GM21367 (cell line): ENCODE data around the gene SEPHS2.

Source experiments
- ATAC-seq: cut with Tn5 transposase; IDR thresholded peaks from one replicate; pipeline ENCODE4 v1.9.1; 2021; ENCODE audit not compliant: unreplicated experiment

The SEPHS2 gene

DNA sequence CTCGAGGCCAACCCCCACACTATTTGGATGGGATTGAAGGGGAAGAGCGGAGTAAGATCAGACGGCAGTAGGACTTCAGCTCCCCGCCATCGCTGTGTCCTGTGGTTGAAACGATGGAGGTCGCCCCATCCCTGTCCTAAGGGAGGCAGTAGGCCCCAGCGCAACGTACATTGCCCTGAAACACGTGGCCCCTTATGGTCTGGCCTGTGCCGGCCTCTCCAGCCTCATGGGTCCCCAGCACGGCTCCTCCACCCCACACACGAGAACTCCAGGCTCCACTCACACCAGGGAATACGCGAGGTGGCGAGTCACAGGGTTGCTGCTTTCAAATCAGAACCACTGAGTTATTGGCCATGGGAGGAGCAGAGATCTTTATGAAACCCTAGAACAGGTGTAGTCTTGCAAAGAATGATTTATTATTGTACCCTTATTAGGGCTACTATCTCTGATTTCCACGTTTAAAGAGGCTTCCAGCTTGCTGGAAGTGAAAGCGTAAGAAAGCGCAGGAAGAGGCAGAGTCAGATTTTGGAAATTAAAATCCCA is 15.2 kb downstream of the SEPHS2 start:
- ATAC-seq: no peak

DNA sequence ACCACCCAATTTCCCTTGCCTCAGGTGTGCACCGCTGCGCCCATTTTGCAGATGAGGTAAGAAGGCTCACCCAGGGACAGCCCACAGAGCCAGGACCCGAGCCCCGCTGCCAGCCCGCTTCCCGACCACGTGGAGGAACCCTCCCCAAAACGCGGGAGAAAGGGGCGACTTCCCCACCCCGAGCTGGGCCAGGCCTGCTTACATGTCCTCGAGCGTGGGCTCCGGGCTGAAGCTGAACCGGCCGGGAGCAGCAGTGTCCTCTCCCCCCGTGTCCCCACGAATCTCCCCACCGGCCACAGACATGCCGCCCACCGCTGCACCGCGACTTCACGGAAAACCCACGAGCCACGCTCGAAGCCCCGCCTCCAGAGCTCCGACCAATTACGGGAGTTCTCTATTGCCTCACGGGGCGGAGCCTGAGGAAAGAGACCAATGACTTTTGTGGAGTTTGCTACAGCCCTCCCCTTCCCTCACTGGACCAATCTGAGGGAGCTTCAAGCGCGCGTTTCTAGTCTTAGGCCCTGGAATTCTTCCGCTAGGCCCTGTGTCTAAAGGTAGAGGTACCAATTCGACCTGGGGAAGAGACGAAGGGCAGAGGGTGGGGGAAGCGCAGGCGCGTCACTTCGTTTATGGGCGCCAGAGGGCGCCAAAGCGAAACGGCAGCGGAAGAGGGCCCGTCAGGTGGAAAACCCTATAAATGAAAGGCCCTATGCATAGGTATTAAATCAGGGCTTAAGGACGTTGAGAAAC is 15.8 kb downstream of the SEPHS2 start, which contains the start of gene DCTPP1:
DCTPP1 (minus strand) TSS at position 353 of the 750 bp plus-strand sequence; CDS start at position 303, 50 bp downstream.
- peak; percentile 89 for ATAC-seq

DNA sequence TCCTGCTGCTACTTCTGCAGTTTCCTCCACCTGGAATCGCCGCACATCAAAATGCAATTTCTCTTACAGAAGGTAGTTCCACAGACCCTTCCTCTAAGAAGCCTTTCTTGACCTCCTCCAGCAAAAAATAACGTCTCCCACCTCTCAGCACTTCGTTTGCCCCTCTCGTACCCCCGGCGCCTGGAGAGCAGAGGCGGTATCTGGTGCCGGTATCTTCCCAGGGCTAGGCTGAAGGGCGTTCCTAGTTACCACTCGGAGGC is 16.3 kb downstream of the SEPHS2 start:
- no peak for ATAC-seq

DNA sequence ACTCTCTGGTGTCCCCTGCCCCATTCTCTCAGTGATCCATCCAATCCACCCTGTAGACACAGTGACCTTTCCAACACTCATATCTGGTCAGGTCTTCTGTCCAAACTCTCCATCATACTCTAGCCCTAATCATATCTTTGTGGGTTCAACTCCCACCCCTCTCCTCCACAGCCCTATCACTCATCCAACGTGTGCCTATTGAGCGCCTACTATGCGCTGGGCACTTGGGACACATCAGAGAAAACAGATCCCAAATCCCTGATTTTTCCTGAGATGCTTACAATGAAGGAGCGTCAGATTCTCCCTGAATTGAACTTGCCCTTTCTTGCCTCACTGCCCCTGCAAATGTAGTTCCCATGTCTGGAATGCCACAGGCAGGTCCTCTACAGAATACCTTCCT is 17.6 kb downstream of the SEPHS2 start:
- no peak for ATAC-seq

DNA sequence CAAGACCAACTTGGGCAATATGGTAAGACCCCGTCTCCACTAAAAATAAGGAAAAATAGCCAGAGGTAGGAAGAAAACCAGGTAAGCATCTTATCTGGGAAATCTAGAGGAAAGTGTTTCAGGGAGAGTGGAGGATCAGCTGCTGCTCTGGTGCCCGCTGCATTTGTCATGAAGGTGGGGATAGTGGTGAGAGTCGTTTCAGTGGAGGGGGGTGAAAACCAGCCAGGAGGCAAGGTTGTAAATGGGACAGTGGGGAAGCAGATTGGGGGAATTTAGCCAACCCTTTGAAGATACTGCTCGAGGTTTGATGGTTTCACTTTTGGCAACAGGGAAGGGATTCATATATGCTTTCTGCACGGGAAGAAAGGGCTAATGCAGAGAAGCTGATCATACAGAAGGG is 24.7 kb downstream of the SEPHS2 start:
- no peak for ATAC-seq

DNA sequence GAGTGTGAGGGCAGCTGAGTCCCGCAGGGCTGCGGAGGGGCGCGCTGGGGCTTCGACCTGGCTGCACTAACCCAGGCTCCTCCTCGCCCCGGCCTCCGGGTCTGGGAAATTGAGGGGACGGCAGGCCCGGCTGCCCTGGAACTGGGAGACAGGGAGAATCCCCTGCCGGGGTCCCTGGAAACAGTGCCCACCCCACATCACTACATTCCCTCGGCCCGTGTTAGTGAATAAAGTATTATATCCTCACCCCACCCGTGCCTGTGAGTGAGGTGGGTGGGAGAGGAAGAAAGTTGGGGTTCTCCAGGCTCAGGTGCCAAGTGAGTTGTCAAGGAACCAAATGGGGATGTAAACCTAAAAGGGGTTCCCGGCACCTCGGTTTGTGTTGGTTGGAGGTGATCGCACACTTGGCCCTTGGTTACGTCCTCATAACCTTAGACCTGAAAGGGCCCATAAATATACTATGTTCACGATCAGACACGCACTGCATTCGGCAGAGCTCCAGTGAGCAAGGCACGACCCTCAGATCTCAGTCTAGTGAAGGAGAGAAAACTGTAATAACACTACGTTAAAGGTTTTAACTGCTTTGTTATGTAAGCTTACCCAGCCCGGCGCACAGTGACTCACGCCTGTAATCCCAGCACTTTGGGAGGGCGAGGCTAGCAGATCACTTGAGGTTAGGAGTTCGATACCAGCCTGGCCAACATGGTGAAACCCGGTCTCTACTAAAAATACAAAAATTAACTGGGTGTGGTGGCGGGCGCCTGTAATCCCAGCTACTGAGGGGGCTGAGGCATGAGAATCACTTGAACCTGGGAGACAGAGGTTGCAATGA is 27.1 kb downstream of the SEPHS2 start:
- no peak for ATAC-seq

DNA sequence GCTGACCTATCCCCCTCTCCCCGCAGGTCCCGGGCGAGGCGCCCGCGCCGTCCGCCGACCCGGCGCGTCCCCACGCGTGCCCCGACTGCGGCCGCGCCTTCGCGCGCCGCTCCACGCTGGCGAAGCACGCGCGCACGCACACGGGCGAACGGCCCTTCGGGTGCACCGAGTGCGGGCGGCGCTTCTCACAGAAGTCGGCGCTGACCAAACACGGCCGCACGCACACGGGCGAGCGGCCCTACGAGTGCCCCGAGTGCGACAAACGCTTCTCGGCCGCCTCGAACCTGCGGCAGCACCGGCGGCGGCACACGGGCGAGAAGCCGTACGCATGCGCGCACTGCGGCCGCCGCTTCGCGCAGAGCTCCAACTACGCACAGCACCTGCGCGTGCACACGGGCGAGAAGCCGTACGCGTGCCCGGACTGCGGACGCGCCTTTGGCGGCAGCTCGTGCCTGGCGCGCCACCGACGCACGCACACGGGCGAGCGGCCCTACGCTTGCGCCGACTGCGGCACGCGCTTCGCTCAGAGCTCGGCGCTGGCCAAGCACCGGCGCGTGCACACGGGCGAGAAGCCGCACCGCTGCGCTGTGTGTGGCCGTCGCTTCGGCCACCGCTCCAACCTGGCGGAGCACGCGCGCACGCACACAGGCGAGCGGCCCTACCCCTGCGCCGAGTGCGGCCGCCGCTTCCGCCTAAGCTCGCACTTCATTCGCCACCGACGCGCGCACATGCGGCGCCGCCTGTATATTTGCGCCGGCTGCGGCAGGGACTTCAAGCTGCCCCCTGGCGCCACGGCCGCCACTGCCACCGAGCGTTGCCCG is 27.9 kb downstream of the SEPHS2 start:
- ATAC-seq: peak; percentile 61

DNA sequence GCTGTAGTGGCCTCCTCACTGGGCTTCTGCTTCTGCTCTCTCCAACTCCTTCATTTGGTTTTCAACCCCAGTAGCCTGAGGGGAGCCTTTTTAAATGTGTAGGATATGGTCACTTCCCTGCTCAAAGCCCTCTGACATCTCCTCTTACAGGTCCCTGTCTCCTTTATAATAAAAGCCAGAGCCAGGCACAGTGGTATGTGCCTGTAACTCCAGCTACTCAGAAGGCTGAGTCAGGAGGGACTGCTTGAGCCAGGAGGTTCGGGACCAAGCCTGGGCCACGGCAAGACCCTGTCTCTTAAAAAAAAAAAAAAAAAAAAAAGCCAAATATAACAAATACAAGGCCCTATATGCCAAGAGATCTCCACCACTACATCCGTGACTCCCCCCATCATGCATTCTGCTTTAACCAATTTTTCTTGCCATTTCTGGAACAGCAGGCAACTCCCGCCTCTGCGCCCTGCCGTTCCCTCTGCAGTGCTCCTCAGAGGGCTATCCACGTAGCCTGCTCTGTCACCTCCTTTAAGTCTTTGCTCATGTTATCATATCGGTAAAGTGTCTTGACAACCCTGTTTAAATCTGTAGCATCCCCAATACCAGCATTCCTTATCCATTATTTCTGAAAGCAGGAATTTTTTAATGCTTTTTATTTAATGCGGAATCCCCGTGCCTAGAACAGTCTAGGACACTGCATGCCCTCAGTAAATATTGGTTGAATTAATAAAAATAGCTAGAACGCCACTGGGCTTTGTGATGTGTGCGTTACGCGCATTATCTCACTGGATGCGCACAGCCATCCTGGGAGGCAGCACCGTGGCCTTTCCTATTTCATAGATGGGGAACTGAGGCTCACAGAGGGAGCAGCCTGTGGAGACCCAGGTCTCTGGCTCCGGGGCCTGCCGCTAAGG is 28.8 kb downstream of the SEPHS2 start:
- peak; percentile 13 for ATAC-seq

DNA sequence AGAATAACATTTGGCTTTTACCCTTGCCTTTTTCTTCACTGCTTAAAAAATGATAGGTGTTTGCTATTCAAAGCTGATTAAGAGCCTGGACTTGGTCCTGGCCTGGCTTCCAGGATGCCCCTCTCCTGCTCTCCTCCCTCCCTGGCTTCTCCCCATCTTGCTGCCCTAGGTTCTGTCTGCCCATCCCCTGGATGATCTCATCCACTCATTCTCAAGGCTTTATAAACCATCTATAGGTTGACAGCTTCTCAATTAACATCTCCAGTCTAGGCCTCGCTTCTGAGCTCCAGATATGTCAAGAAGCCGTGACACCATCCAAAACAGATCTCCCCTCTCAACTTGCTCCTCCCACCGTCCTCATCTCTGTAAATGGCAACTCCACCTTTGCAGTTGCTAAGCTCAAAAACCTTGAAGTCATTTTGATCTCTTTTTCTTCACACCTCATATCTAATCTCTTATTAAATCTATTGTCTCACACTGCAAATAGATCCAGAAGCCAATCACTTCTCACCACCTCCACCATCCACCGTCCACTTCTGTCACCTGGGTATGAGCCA is 29.5 kb downstream of the SEPHS2 start:
- ATAC-seq: no peak

DNA sequence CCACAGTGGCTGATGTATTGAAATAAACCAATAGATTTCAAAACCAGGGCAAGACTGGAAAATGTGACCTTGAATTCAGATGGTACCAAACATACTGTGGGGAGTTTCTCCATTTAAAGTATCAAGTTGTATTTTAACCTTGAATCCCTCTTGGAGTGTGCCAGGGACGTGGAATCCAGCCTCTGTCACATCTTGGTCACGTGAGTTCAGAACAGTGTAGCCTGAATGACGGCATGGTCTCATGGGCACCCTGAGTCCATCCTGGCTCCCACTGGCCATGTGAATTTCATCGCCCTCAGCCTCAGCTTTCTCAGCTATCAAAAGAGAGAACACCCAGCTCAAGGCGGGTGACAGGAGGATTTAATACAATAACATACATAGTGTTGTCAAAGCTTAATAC is 31.5 kb downstream of the SEPHS2 start:
- no peak for ATAC-seq

DNA sequence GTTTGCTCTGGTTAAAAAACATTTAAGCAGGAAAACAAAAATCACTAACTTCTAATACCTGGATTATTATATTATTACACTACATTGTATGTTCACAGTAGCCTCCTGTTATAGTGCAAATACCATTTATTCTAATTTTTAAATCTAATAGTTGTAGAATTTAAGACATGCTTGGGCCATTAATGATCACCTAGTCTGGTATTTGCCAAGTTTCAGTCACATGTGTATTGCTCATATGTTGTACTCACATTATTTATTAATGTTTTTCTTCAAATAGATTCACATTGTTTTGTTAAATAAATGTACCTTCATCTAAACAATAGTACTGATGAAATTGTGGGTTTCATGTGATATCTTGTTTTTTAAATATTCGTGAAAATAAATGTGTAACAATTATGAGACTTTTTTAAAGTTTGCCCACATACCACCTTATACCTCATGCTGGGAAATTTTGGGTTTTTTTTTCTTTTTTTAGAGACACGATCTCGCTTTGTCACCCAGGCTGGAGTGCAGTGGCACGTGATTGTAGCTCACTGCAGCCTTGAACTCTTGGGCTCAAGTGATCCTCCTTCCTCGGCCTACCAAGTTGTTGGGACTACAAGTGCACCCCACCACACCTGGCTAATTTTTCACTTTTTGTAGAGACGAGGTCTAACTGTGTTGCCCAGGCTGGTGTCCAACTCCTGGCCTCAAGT is 32.4 kb downstream of the SEPHS2 start:
- ATAC-seq: no peak

DNA sequence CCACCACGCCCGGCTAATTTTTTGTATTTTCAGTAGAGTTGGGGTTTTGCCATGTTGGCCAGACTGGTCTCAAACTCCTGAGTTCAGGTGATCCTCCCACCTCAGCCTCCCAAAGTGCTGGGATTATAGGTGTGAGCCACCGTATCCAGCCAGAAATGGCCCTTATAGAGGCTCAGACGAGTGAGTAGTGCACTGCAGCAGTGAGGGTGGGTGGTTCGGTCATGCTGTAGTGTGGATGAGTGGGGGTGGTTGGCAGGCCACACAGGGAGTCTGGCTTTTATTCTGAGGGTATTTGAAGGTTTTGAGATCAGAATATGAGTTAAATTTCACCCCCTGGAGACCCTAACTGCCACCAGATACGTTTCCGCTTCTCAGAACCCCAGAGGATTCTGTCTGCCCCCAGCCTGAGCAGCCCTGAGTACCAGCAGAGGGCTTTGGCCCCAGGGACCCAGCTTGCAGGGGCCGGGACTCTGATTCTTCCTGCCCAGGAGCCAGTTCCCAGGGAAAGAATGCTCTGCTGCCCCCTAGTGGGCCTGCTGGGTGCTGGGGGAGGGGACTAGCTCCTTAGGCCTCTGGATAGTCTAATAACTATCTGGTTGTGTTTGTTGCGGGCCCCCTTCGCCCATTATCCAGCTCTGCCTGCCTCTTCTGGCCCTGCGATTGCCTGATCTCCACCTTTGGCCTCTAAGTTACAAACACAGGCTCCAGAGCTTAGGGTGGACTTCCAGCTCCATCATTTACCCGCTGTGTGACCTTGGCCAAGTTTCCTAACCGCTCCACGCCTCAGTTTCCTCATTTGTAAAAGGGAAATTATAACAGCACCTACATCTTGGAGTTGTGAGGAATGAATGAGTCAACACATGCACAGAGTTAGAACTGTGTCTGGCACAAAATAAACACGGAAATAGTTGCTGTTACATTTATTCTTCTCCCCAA is 36.3 kb downstream of the SEPHS2 start:
- no peak for ATAC-seq

DNA sequence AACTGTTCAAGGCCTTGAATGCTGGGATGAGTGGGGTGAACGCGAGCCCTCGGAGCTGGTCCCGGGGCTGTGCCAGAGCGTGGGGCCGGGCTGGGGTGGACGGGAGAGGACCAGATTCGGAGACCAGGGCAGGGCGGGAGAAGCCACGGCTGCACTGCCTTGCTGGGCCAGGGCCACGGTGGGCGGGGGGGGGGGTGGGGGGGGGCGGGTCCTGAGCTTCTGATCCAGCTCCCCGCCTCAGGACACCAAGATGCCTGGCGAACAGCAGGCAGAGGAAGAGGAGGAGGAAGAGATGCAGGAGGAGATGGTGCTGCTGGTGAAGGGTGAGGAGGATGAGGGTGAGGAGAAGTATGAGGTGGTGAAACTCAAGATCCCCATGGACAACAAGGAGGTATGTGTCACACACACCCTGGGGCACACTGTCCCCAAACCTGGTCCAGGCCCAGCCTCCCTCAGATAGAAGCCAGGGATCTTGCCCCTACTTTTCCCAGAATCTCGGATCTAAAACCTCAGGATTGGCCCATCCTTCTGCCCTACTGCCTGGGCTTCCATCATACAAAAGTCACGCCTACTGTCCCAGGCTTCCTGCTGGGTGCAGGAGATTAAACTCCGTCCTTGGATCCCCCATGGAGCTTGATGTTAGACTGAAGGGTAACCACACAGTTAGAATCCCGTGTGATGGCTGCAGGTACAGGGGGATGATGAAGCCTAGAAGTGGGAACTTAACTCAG is 37.7 kb downstream of the SEPHS2 start:
- no peak for ATAC-seq

DNA sequence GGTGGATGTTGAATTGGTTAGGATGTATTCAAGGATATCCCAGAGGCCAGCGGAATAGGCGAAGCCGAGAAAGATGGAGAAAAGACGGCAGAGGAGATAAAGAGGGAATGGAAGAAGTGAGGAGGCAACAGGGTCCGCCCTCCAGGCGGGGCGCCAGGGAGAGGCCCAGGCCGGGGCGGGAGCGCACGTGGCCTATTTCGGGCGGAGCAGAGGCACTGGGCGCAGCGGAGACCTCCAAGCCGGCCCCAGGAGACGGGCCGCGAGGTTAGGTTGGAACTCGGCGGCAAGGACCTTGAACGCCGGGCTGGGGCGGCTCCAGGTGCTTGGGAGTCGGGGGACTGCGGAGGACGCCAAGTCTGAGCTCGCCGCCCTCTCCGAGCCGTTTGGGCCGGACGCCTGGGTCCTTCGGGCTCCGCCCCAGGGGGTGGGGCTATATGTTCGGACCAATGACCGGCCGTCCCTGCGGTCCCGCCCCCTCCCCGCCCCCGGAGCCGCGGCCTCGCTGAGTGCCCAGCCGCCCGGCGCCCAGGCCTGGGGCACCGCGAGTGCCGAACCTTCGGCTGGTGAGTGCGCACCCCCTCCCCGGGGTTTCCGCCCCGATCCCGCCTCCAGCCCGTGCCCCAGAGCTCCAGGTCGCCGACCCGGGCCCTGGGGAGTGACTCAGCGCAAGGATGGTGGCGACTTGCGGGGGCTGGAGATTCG is 38.4 kb downstream of the SEPHS2 start, which contains the start of gene ZNF771:
ZNF771 (plus strand) TSS at position 505 of the 702 bp plus-strand sequence. CDS start 448 bp downstream, outside the sequence.
- ATAC-seq: peak; percentile 52

DNA sequence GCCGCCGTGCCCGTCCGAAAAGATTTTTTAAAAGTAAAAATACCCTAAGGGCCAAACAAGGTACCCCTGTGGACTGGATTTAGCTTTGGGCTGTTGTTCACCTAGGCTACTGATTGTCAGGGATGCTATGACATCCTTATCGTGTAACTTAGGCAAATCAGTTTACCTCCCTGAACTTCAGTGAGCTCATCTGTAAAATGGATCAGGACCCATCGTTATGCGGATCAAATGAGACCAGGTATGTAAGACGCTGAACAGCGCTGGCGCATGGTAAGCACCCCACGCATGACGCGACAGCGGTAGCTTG is 38.9 kb downstream of the SEPHS2 start:
- peak; percentile 8 for ATAC-seq

DNA sequence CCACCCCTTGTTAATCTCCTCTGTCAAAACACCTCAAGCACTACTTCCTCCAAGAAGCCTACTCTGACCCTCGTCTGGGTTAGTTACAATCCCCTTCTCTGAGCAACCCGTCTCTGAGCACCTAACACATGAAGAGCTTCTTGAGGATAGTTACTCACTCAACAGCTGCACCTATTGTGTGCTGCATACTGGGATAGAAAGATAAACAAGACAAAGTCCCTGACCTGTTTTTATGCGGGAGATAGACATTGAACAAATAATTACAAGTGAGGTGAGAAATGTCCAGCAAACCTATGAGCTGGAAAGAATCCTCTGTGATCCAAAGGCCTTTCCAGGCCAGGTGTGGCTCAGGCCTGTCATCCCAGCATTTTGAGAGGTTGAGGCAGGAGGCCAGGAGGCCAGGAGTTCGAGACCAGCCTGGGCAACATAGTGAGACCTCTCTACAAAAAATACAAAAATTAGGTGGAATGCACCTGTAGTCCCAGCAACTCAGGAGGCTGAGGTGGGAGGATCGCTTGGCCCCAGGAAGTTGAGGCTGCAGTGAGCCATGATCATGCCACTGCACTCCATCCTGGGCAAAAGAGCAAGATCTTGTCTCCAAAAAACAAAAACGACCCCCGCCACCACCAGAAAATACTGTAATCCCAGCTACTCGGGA is 43.8 kb downstream of the SEPHS2 start:
- no peak for ATAC-seq
